ENCODE data around the gene PTPRD.

DNA sequence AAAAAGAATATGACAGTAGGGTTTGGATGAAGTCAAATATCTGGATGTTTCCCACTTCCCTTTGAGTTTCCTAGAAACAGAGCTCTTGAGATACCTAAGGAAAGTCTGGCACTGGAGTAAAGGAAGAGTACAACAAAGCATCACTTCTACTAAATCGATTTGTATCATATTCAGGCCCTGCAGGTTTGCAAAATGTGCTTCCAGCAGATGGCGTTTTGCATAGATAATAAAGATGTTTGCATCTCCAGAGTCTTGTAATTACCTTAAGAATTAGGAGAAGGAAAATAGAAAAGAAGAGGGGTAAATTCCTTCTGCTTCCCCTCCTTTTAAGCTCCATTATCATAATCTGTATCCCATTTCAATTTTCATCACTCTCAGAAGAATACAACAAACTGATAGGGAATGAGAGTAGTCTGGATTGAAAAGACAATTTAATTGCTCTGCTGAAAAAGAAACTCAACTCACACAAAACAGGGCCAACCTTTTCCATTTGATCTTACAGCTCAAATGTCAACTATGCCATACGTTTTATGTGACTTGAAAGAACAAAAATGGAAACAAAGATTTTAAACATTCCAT lies 380.4 kb downstream of the PTPRD start:
- TF ChIP-seq, protein P1, sequence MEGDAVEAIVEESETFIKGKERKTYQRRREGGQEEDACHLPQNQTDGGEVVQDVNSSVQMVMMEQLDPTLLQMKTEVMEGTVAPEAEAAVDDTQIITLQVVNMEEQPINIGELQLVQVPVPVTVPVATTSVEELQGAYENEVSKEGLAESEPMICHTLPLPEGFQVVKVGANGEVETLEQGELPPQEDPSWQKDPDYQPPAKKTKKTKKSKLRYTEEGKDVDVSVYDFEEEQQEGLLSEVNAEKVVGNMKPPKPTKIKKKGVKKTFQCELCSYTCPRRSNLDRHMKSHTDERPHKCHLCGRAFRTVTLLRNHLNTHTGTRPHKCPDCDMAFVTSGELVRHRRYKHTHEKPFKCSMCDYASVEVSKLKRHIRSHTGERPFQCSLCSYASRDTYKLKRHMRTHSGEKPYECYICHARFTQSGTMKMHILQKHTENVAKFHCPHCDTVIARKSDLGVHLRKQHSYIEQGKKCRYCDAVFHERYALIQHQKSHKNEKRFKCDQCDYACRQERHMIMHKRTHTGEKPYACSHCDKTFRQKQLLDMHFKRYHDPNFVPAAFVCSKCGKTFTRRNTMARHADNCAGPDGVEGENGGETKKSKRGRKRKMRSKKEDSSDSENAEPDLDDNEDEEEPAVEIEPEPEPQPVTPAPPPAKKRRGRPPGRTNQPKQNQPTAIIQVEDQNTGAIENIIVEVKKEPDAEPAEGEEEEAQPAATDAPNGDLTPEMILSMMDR (IDR thresholded peaks at IDR 0.05 in 2 of 3, conservative IDR thresholded peaks at IDR 0.05 in 1 of 3; ENCODE audit: insufficient read depth in 2 of 3, low read depth in 1 of 3, low read length in 3 of 3) = no peak
- no peak for TF ChIP-seq ZNF830 (CRISPR knock-in tag; IDR thresholded peaks at IDR 0.05)
- TF ChIP-seq HDGF (IDR thresholded peaks at IDR 0.05) = no peak
- TF ChIP-seq MTA3 (IDR thresholded peaks at IDR 0.05; ENCODE audit: borderline replicate concordance) = no peak
- no peak for TF ChIP-seq NR2F6 (CRISPR knock-in tag; IDR thresholded peaks at IDR 0.05)
- TF ChIP-seq CHD1 (IDR thresholded peaks at IDR 0.05; ENCODE audit: low read length) = no peak
- TF ChIP-seq RNF2 (IDR thresholded peaks at IDR 0.05) = no peak
- no peak for TF ChIP-seq MTF1 (CRISPR knock-in tag; IDR thresholded peaks at IDR 0.05; ENCODE audit: borderline replicate concordance)
